Gastroesophageal sphincter (tissue), 3 donors: ENCODE measurements around the gene ETV6.

Experiments used
- CTCF ChIP-seq, 4 experiments: fragments of 200-600 bp in 2 of 4; fragments of 450-650 bp in 2 of 4; sonication (generic) in 1 of 4; IDR thresholded peaks; one replicate each; pipeline ENCODE4 v1.5.1; 2017 to 2019; ENCODE audit warnings: antibody characterized with exemption in 4 of 4, mild to moderate bottlenecking in 2 of 4, moderate library complexity in 2 of 4
- EP300 ChIP-seq: sonication (generic); formaldehyde crosslinking; IDR thresholded peaks from one replicate; pipeline ENCODE4 v1.6.1; 2017; ENCODE audit warnings: antibody characterized with exemption, mild to moderate bottlenecking
- POLR2A ChIP-seq, 2 donors: fragments of 450-650 bp; IDR thresholded peaks; one replicate each; pipeline ENCODE4 v1.6.1; 2017; ENCODE audit warnings: antibody characterized with exemption in 2 of 2, mild to moderate bottlenecking in 2 of 2, moderate library complexity in 1 of 2
- POLR2AphosphoS5 ChIP-seq: sonication (generic); formaldehyde crosslinking; IDR thresholded peaks from one replicate; pipeline ENCODE4 v1.6.1; 2017; ENCODE audit warnings: antibody characterized with exemption

- no peak for TF ChIP-seq POLR2A (IDR thresholded peaks at IDR 0.05)
- TF ChIP-seq CTCF (IDR thresholded peaks at IDR 0.05) = no peak
- no peak for TF ChIP-seq POLR2AphosphoS5
- no peak for TF ChIP-seq EP300
Observed at GRCh38 chr12:11723993-11724392, 74.5 kb downstream of the ETV6 start.
